Measurements from ENCODE around the gene CASKIN2.

The CASKIN2 gene

DNA sequence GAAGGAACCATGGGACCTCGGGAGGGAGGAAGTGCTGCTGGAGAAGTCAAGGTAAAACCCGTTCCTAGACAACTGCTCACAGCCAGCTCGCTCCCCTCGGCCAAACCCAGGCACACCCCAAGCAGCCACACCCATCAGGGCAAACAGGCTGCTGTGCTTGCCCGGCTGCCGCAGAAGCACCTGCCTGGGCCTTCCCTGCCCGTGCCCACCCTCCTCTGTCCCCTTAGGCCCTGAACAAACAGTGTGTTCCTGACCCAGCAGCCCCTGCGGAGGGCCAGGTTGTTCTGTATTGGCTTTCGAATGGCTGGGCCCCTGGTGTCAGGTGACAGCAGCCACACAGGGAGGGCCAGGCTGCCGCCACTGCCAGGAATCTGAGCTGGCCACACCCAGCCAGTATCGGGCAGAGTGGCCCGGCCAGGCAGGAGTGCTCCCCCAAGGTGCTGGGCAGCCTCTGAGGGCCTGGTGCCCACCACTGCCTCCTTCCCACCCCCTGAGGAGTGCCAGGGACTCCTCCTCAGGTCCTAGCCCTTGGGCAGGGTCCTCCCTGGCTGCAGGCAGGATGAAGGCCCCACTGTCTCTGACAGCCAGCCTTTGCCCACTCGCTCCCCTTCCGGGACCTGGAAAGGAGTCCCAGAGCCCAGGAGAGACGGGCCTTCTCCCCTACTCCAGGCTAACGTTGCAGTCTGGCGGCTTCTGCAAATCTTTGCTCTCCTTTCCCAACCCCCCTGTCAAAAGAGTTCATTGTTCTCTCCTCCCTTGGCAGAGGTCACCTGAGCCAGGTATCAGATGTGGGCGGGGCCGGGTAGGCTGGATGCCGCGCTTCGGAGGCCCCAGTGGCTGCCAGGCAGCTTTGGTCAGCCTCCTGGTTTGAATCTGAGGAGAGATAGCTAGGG lies 34.2 kb upstream of the CASKIN2 start:
- DNase-seq (ENCODE audit: low read depth, low spot score), result peak; percentile 81

DNA sequence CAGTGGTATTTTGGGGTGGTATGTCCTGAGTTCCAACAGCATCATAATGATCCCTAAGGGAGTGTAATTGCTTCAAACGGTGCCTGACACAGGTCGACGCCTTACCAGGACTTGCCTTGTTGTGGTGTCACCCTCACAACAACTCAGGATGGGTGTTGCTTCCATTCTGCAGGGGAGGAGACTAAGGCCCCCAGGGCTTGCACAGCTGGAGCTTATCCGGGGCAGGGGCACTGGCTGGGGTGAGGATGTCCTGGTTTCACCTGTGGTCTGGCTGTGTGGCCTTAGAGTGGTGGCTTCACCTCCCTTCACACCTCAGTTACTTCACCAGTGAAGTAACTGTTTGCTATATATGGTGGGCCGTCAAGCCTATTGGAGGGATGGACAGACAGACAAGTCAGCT lies 33.5 kb upstream of the CASKIN2 start:
- no peak for DNase-seq (ENCODE audit: low read depth, low spot score)

DNA sequence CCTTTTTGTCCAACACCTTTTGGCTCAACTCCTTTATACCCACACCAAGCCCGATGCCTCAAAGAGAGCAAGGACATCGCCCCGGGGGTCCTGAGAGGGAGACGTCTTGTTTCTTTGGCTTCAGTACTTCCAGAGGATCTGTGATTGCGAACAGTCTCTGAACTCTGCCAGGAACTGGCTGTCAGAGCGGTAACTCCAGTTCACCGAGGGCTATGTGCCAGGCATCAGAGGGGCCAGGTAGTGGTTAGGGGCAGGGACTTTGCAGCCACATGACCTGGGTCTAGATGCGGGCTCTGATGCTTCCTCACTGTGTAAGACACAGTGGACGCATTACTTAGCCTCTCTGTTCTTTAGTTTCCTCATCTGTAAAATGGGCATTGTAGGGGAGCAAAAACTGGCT lies 31.8 kb upstream of the CASKIN2 start:
- no peak for DNase-seq (ENCODE audit: low read depth, low spot score)

DNA sequence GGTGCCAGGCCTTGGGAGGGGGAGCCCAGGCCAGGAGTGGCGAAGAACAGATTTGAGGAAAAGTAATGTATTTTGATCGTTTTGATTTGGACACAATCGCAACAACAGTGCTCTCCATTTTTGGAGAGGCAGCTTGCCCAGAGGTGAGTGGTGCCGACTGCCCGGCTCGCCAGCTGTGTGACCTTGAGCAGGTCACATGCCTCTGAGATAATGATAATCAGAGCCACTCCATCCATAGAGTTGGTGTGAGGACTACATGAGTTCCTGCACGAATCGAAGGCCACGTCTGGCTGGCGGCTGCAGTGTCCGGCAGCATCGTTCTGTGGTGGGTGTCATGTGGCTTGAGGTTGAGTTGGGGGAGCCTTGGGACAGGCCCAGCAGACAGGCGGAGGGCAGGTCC lies 30.8 kb upstream of the CASKIN2 start:
- DNase-seq (ENCODE audit: low read depth, low spot score), result no peak

DNA sequence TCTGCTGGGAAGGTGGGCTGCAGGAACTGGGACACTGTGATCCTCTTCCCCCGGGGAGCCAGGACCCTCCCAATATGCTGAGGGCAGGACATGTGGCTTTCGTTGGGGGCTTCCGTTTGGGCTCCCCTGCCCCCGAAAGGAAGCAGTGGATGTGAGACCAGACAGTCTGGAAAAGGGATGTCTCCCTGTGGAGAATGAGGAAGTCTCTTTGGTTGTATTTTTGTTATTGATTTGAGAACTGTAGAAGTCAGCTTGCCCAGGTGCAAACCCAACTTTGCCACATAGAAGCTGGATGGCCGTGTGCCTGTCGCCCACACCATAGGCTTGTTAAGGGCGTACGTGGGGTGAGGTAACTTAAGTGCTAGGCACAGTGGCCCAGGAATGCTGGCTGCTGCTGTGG lies 28.9 kb upstream of the CASKIN2 start:
- DNase-seq (ENCODE audit: low read depth, low spot score), result no peak

DNA sequence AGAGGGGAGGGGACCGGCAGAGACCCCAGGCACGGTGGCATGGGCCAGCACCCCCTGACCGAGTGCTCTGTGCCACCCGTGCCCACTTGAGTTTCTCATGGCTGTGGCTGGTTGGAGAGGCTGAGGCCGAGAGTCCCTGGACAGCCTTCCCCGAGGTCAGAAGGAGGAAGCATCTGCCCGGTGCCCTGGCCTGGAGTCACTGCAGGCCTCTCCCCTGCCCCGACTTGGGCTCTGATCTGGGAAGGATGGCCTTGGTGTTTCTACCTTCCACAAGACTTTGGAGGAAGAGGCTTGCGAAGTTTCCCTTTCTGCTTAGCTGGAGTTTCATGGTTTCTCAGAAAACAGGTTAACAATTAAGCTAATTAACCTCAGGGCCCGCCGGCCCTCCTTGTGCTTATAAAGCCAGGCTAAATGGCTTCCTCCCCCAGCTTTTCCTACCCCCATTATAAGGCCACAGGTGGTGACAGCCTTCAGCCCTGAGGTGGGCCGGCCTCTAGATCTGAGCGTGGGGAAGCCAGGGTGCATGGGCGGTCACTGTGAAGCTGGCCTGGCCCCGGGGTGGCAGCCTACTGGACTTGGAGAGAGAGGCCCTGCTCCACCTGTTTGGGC lies 27.5 kb upstream of the CASKIN2 start:
- peak; percentile 45 for DNase-seq (ENCODE audit: low read depth, low spot score)

DNA sequence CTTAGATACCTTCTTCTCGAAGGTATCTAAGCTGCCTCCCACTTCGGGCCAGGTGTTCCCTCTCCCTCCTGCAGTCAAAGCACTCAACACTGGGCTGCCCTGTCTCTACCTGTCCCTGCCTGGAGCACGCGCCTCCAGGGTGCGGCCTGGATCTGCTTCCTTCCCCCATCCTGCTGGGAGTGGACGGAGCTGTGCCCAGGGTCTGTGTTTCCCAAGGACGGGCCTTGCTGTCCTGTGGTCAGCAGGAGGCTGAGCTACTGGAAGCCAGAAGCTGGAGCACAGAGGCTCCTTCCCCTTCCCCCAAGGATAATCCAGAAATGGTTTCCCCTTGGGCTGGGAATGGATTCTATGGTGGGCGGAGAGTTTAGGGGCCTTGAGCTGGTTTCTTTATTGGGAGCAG lies 26.9 kb upstream of the CASKIN2 start:
- peak; percentile 48 for DNase-seq (ENCODE audit: low read depth, low spot score)

DNA sequence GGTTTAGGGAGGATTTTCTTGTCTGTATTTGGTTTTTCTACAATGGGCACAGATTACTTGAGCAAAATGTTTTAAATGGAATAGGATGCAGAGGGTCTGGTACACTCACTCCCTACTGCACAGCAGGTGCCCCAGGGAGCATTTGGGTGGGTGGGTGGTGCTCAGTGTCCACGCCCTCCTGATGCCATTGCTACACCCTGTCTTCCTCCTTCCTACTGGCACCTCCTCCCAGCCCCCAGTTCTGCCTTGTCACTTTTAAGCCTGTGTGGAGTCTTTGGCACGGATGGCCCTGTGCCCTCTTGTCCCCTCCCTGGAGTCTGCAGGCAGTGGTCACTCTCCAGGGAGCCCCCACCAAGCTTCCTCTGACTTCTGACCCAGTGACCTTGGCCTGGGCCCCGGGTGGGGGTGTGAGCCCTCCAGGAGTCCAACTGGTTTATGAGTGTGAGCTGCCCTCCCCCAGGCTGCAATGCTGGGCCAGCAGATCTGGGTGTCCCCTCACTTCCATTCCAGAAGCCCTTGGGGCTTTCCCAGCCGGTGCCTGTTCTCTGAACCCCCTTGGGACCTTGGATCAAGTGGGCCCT lies 25.7 kb upstream of the CASKIN2 start:
- no peak for DNase-seq (ENCODE audit: low read depth, low spot score)

DNA sequence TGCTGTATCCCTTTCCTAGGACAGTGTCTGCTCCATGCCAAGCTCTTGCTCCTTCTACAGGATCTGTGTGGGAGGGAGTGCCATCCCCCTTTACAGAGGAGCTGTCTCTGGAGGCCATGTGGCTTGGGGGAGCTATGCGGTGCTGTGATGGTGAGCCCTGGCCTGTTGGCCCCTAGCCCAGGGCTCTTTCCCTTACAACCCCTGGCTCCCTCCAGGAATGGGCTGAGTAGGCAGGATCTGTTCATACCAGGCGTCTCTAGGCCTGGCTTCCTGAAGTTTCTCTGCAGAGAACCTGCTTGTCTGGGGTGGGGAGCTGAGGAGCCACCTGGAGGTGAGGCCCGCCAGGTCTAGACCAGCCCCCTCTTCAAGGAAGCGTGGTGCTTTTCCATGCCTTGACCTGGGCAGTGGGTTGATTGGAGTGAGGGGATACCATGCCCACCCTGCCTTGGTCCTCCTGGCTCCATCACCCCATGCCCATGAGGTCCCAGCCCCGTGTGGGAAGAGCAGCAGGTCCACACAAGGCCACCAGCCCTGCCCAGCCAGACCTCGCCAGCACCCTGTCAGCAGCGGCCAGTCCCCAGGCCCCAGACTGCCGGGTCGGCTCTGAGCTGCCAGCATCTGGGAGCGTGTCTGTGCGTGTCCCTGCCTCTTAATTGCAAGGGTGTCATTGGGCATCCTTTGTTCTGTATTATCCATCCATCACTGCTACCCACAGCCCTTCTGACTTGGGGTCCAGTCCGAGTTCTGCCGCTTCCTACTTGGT lies 24.8 kb upstream of the CASKIN2 start:
- peak; percentile 65 for DNase-seq (ENCODE audit: low read depth, low spot score)

DNA sequence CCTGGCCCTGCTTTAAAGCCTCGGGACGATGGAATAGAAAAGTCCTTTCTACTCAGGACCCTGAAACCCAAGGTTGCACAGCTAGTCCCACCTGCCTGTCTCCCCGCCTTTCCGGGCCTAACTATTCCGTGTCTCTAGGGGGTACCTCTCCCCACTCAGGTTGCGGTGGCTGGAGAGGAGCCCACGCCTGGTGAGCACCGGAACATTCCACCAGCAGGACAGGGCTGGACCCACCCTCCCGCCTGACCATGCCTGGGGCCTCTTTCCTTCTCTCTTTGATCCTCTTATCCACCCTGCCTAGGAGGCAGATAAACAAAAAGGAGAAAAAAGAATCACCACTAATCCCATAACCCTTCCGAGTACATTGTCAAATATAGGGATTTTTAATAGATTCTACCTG lies 21.0 kb upstream of the CASKIN2 start:
- no peak for DNase-seq (ENCODE audit: low read depth, low spot score)

DNA sequence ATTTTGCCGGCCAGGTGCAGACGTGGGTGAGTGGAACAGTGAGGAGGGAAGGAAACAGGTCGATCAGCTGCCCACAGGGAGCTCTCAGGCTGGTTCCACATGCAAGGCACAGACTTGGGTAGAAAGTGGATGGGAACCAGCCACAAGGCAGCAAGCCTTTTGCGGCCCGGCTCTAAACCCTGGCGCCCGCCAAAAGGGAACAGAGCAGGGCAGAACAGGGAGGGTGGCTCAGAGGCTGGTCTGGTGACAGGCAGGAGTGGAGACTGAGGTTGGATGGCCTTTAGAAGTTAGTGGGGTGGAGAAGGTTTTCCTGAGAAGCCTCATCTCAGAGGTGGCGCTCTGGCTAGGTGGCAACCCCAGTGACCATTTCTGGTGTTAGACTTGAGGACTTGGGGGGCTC lies 20.5 kb upstream of the CASKIN2 start:
- DNase-seq (ENCODE audit: low read depth, low spot score), result no peak

DNA sequence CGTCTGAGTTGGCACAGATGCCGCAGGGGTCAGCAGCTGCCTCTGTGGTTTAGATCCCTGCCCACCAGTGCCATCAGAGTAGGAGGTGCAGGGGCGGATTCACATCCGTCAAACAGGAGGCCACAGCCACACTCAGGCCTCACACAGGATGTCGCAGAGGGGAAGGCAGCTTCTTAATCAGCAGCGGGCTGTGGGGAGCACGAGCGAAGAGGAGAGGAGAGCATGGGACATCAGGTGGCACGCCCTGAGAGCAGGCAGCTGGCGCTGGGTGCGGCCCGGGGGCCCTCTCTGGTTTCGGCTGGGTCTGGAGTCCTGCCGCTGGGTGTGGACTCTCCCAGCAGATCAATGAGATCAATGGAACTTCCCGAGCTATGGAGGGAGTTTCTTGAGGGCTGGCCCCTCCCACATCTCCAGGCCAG lies 19.8 kb upstream of the CASKIN2 start:
- peak; percentile 65 for DNase-seq (ENCODE audit: low read depth, low spot score)

DNA sequence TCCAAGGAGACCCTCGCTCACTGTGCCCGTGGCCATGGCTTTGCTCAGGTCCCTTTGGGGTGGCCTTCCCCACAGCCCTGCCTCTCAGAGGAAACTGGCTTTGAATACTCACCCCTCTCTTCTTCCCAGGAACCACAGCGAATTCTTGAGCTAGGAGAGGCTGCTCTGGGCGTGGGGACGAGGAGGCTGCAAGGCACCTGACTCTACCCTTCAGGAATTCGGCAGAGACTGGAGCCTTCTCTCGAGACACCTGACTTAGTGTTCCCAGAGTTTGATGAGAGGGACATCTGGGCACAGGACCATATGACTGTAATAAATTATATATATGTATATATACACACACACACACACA lies 16.4 kb upstream of the CASKIN2 start:
- DNase-seq (ENCODE audit: low read depth, low spot score), result no peak

DNA sequence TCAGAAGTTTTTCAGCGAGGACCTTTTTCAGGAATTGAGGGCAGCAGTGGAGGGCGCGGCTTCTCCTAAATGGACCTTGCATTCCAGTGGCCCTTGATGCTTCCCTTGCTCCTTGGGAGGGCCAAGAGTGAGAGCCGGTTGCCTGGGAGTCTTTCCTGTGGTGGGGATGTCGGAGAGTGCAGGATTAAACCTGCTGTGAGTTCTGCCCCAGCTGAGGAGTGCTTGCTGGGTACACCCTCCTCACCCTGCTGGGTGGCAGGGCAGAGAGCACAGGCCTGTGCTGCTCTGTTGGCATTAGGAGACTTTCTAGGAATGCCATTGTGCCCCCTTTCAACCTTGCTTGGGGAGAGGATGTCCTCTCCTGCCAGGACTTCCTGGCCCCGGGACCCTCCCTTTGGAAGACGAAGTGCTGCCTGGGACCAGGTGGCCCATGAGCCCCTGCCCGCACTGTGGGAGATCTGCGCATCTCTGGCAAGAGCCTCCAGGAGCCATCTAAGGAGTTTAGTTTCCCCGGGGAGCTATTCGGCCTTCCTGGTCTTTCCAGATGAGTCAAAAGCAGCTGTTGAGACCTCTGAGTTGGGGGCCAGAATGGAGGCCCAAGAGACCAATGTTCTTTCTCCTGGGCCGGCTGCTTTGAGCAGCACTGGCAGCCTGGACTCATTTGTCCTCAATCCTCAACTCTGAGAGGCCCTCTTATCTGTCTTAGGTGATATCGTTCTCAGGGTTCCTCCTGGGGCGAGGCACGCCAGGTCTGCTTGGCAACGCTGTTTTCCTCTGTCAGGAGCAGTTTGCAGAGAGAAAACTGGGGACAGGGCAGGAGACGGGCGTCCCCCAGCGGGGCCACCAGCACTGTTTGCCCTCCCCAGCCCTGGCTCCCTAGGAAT lies 15.7 kb upstream of the CASKIN2 start:
- DNase-seq (ENCODE audit: low read depth, low spot score), result no peak

DNA sequence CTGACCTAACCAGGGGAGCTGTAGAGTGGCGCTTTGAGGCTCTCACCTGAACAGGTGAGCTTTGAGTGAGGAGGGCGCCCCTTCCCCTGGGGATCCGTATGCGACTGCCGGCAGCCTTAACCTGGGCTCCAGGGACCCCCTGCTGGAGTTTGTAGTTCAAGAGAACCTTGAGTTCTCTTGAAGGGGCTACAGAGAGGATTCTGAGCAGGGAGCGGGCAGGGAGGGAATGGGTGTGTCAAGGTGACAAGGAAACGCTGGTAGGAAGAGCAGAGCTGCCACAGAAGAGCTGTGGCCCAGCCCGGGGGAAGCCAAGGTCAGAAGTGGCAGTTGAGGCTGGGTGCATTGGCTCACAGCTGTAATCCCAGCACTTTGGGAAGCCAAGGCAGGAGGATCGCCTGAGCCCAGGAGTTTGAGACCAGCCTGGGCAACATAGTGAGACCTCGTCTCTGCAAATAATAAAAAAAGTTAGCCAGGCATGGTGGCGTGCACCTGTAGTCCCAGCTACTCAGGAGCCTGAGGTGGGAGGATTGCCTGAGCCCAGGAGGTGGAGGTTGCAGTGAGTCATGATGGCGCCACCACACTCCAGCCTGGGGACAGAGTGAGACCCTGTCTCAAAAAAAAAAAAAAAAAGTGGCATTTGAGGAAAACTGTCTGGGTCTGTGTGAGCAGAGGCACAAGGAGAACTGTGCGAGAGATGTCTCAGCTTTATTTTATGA lies 11.4 kb upstream of the CASKIN2 start:
- DNase-seq (ENCODE audit: low read depth, low spot score), result no peak

DNA sequence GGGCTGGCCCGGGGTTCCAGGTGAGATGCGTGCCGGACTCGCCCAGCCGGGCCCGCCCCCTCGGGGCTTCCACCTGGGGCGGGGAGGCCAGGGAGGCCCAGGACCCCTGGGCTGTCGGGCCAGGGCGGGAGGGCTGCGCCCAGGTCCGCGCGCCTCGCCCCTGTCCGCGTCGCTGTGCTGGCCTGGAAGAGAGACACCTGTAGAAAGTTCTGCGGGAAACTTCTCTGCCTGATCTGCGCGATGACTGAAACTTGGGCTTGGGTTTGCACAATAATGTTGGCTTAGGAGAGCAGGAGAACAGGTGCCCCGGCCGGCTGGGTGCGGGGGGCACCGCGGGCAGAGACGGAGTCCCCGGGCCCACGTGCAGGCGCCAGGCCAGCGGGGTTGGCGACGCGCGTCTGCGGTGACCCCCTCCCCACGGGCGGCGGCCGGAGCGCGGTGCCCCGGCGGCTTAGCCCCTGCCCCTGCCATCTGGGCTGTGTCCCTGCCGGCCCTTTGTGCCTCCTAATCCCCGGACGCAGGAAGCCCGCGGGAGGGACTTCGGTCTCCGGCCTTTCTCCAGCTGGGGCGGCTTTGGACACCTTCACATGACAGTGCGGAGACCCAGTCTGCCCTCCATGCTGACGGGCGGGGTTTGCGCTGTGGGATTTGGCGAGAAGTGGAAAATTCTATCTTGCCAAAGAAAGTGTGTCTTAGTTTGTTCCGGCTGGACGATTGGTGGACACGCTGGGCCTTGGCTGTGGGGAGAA lies 10.6 kb upstream of the CASKIN2 start:
- DNase-seq (ENCODE audit: low read depth, low spot score), result peak; percentile 38

DNA sequence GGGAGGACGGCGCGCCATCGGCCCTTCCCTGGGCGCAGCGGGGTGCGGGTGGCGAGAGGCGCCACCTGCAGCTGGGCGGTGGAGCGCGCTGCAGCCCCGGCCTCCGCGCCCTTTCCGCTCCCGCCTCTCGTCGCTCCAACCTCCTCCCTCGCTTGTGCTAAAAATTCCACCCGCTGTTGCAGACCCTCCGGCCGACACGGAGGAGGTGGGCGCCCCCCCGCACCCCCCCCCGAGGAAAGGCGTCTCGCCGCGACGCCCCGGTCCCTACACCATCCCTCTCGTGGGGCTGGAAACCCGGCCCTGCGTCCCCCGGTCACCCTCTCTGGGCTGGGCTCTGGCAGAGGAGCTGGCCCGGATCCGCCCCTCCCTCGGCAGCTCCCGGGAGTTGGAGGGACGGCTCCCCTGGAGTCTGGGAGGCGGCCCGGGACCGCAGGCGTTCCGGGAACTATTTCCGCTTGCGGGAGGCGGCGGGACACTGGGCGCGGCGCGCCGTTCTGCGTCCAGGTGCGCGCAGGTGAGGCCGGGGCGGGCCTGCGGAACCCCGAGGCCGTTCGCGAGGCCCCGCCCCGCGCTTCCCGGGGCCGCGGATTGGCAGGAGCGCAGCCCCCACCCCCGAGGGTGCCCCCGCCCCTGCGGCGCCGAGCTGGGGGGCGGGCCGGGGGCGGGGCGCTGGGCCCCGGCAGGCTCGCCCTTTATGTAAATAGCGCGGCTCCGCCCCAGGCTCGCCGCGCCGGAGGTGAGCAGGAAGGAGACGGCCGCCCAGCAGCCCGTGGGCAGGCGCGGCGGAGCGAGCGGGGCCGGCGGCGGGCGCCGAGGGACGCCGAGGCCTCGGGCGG lies 9.9 kb upstream of the CASKIN2 start, which contains the start of gene LLGL2:
Gene LLGL2, plus strand, starts transcription at position 728 of the 836 bp plus-strand sequence. CDS start 17,730 bp downstream, outside the sequence.
- peak; percentile 89 for DNase-seq (ENCODE audit: low read depth, low spot score)

DNA sequence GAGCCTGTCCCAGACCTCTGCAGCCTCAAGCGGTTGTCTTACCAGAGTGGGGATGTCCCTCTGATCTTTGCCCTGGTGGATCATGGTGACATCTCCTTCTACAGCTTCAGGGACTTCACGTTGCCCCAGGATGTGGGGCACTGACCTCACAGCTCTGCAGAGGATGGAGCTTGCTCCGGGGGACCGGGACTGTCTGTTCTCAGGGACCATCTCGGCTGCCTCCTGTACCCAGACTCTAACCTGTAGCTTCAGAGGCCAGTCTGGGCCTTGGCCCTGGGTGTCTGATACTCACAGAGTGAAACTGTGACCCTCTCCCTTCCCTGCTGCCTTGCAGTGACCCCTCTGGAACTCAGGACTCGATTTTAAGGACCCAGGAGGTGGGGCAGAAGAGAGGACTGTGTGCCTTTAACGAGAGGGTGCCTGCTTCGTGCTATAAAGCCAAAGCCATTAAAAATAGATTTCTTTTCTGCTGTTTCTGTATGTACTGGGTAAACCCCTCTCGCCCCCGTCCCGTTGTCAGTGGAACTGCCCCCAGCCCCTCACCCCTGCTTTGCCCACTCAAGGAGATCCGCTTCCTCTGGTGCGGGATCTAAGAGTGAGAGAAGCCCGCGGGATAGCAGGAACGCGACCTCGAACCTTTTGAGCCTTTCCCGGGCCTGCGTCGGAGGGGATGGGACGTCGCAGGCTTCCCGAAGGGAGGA lies 9.1 kb upstream of the CASKIN2 start:
- no peak for DNase-seq (ENCODE audit: low read depth, low spot score)

Data from ELF-1 (cell line).